Measurements from ENCODE around the gene HPD. TPM values are rescaled to one million over a fixed set of nuclear protein-coding genes. Genes with fewer than 3 reads are reported as not detected.
A peak's percentile ranks its signal among the peaks of the same experiment; 100 is the strongest.

Gene HPD
- total RNA-seq, 1 donor from 2014 or later, result 0.33 TPM

GRCh38 chr12:121816925-121817647 is 41.6 kb downstream of the HPD start:
- TF ChIP-seq CTCF (IDR thresholded peaks at IDR 0.05; ENCODE audit: insufficient read depth, low read length, poor library complexity, severe bottlenecking), result no peak
- Histone ChIP-seq H3K27me3 (ENCODE audit: control insufficient read depth, insufficient read depth, low read length) (no peaks in the 10 kb centered on the region), H3K4me3 (ENCODE audit: low read depth, low read length) (no peak overlapping the region), H3K36me3 (ENCODE audit: control insufficient read depth, insufficient read depth, low read length) (peaks cover 5% of the 10 kb centered on the region)
- DNase-seq (ENCODE audit: low read depth), result no peak

- no peak for TF ChIP-seq CTCF (IDR thresholded peaks at IDR 0.05; ENCODE audit: insufficient read depth, low read length, poor library complexity, severe bottlenecking)
- no peaks in the 10 kb centered on the region for H3K27me3 ChIP-seq (ENCODE audit: control insufficient read depth, insufficient read depth, low read length)
- no peak overlapping the region for H3K4me3 ChIP-seq (ENCODE audit: low read depth, low read length)
- DNase-seq (ENCODE audit: low read depth), result no peak
- H3K36me3 ChIP-seq (ENCODE audit: control insufficient read depth, insufficient read depth, low read length), result peaks cover 5% of the 10 kb centered on the region
These were observed 43.4 kb downstream of the HPD start for GRCh38 chr12:121815263-121815662.

GRCh38 chr12:121814429-121815119 is 44.1 kb downstream of the HPD start:
- DNase-seq (ENCODE audit: low read depth), result no peak
- no peak overlapping the region for H3K4me3 ChIP-seq (ENCODE audit: low read depth, low read length)
- H3K36me3 ChIP-seq (ENCODE audit: control insufficient read depth, insufficient read depth, low read length), result peaks cover 3% of the 10 kb centered on the region
- TF ChIP-seq CTCF (IDR thresholded peaks at IDR 0.05; ENCODE audit: insufficient read depth, low read length, poor library complexity, severe bottlenecking), result no peak
- no peaks in the 10 kb centered on the region for H3K27me3 ChIP-seq (ENCODE audit: control insufficient read depth, insufficient read depth, low read length)

GRCh38 chr12:121813951-121814350 is 44.7 kb downstream of the HPD start:
- TF ChIP-seq CTCF (IDR thresholded peaks at IDR 0.05; ENCODE audit: insufficient read depth, low read length, poor library complexity, severe bottlenecking), result no peak
- no peaks in the 10 kb centered on the region for H3K27me3 ChIP-seq (ENCODE audit: control insufficient read depth, insufficient read depth, low read length)
- DNase-seq (ENCODE audit: low read depth), result no peak
- H3K4me3 ChIP-seq (ENCODE audit: low read depth, low read length), result no peak overlapping the region
- peaks cover 3% of the 10 kb centered on the region for H3K36me3 ChIP-seq (ENCODE audit: control insufficient read depth, insufficient read depth, low read length)

GRCh38 chr12:121812921-121813896 is 45.5 kb downstream of the HPD start:
- no peak for TF ChIP-seq CTCF (IDR thresholded peaks at IDR 0.05; ENCODE audit: insufficient read depth, low read length, poor library complexity, severe bottlenecking)
- DNase-seq (ENCODE audit: low read depth), result no peak
- H3K36me3 ChIP-seq (ENCODE audit: control insufficient read depth, insufficient read depth, low read length), result peaks cover 3% of the 10 kb centered on the region
- peak overlapping the region; percentile 48 for H3K4me3 ChIP-seq (ENCODE audit: low read depth, low read length)
- no peaks in the 10 kb centered on the region for H3K27me3 ChIP-seq (ENCODE audit: control insufficient read depth, insufficient read depth, low read length)
